Stromal cell of bone marrow (primary cell): ENCODE measurements around the gene TMEM123.
"Not testable (repeated sequence)": the region's sequence is repeated elsewhere in the genome, so short reads cannot be mapped to it uniquely, and the experiment has no call there.

Experiments used
- DNase-seq: peaks from one replicate; pipeline ENCODE4 v3.0.0-alpha.2; 2012; ENCODE audit warnings: low read depth

The TMEM123 gene

GRCh38 chr11:102395720-102396393 is 56.7 kb downstream of the TMEM123 start:
- DNase-seq = no peak

GRCh38 chr11:102393272-102393730 is 59.3 kb downstream of the TMEM123 start:
- no peak for DNase-seq

GRCh38 chr11:102391549-102392237 is 60.9 kb downstream of the TMEM123 start:
- no peak for DNase-seq

GRCh38 chr11:102390667-102391465 is 61.7 kb downstream of the TMEM123 start:
- DNase-seq = peak; percentile 26

- DNase-seq = no peak
These were observed 63.3 kb downstream of the TMEM123 start for GRCh38 chr11:102389253-102389652.

- no peak for DNase-seq
These were observed 65.4 kb downstream of the TMEM123 start for GRCh38 chr11:102387043-102387781.

GRCh38 chr11:102386136-102386734 is 66.3 kb downstream of the TMEM123 start:
- DNase-seq = no peak

GRCh38 chr11:102385085-102386007 is 67.2 kb downstream of the TMEM123 start:
- DNase-seq = no peak

- DNase-seq = no peak
These were observed 68.0 kb downstream of the TMEM123 start for GRCh38 chr11:102384419-102385079.

GRCh38 chr11:102383839-102384238 is 68.7 kb downstream of the TMEM123 start:
- no peak for DNase-seq

- DNase-seq = no peak
These were observed 70.2 kb downstream of the TMEM123 start for GRCh38 chr11:102382384-102382783.

- DNase-seq = no peak
These were observed 73.7 kb downstream of the TMEM123 start for GRCh38 chr11:102378818-102379217.

GRCh38 chr11:102377891-102378290 is 74.7 kb downstream of the TMEM123 start:
- no peak for DNase-seq

GRCh38 chr11:102375720-102376399 is 76.7 kb downstream of the TMEM123 start:
- no peak for DNase-seq

GRCh38 chr11:102374633-102375424 is 77.7 kb downstream of the TMEM123 start:
- not testable (repeated sequence) for DNase-seq

GRCh38 chr11:102368472-102368871 is 84.1 kb downstream of the TMEM123 start:
- no peak for DNase-seq

- no peak for DNase-seq
These were observed 85.2 kb downstream of the TMEM123 start for GRCh38 chr11:102367364-102367763.

GRCh38 chr11:102364991-102365390 is 87.6 kb downstream of the TMEM123 start:
- no peak for DNase-seq
